HUES6 (cell line): ENCODE measurements around the gene CEP250.

ENCODE experiments used
- H3K27ac ChIP-seq: 2 replicates; pipeline ENCODE4 v1.7.0; 2013; ENCODE audit warnings: low read depth, mild to moderate bottlenecking, low read length, inconsistent platforms
- H3K27me3 ChIP-seq: 2 replicates; pipeline ENCODE4 v1.6.1; 2013; ENCODE audit warnings: low read length; ENCODE audit not compliant: control insufficient read depth, insufficient read depth
- H3K36me3 ChIP-seq: 2 replicates; pipeline ENCODE4 v1.6.1; 2013; ENCODE audit warnings: low read length; ENCODE audit not compliant: control insufficient read depth, insufficient read depth
- H3K4me1 ChIP-seq: 2 replicates; pipeline ENCODE4 v1.6.1; 2013; ENCODE audit warnings: low read length; ENCODE audit not compliant: control insufficient read depth, insufficient read depth
- H3K4me3 ChIP-seq: 2 replicates; pipeline ENCODE4 v1.5.1; 2013; ENCODE audit warnings: low read depth, low read length
- H3K9ac ChIP-seq: one replicate; pipeline ENCODE4 v1.6.1; 2013; ENCODE audit warnings: mild to moderate bottlenecking, low read length
- H3K9me3 ChIP-seq: 2 replicates; pipeline ENCODE4 v1.6.1; 2013; ENCODE audit warnings: low read depth, low read length; ENCODE audit not compliant: control insufficient read depth, insufficient read depth

CEP250 gene, protein sequence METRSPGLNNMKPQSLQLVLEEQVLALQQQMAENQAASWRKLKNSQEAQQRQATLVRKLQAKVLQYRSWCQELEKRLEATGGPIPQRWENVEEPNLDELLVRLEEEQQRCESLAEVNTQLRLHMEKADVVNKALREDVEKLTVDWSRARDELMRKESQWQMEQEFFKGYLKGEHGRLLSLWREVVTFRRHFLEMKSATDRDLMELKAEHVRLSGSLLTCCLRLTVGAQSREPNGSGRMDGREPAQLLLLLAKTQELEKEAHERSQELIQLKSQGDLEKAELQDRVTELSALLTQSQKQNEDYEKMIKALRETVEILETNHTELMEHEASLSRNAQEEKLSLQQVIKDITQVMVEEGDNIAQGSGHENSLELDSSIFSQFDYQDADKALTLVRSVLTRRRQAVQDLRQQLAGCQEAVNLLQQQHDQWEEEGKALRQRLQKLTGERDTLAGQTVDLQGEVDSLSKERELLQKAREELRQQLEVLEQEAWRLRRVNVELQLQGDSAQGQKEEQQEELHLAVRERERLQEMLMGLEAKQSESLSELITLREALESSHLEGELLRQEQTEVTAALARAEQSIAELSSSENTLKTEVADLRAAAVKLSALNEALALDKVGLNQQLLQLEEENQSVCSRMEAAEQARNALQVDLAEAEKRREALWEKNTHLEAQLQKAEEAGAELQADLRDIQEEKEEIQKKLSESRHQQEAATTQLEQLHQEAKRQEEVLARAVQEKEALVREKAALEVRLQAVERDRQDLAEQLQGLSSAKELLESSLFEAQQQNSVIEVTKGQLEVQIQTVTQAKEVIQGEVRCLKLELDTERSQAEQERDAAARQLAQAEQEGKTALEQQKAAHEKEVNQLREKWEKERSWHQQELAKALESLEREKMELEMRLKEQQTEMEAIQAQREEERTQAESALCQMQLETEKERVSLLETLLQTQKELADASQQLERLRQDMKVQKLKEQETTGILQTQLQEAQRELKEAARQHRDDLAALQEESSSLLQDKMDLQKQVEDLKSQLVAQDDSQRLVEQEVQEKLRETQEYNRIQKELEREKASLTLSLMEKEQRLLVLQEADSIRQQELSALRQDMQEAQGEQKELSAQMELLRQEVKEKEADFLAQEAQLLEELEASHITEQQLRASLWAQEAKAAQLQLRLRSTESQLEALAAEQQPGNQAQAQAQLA (N-terminal part only)

DNA sequence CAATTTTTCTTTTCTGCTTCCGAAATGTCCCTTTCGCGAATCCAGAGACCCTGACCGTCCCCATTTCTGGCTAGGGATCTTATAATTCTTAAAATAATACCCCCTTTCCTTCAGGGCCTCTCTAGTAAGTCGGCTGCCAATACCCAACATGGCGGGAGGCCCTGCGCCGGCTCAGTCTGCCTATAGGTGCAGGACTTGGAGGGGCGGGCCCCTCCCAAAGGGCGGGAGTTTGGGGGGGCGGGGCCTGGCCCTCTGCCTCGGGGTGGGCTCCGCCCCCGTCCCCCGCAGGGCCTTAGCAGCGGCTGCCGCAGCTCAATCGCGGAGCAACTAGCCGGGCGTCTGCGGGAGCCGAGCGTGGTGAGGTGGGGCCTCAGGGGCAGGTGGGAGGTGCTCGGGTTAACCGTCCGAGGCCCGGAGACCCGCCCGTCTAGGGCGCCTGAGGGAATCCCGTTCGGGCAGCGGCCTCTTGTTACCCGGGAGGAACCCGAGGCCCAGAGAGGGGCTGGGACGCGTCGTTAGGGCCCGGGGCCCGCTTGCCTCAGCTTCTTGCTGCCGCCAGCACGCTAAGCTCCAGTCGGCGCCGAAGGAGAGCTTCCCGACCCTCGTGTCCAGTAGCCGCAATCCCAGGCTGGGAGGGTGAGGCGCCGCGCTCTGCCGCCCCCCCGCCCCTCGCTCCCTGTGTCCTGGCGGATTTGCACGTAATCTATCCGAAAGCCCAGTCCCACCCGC lies at the start of gene CEP250:
CEP250 (plus strand) TSS at position 718 of the 729 bp plus-strand sequence. CDS start 6,770 bp downstream, outside the sequence.
- Histone ChIP-seq H3K27me3 (no peaks in the 10 kb centered on the region), H3K9me3 (0 out of 2 replicates have a peak, but pooled peaks cover 4% of the 10 kb centered on the region), H3K36me3 (peaks cover 5% of the 10 kb centered on the region), H3K4me1 (peaks cover 5% of the 10 kb centered on the region; the same call in 1 of the 2 replicates), H3K4me3 (peak within 1 kb of the TSS; percentile 79), H3K9ac (peak within 1 kb of the TSS; percentile 99), H3K27ac (peak within 1 kb of the TSS; percentile 99)

DNA sequence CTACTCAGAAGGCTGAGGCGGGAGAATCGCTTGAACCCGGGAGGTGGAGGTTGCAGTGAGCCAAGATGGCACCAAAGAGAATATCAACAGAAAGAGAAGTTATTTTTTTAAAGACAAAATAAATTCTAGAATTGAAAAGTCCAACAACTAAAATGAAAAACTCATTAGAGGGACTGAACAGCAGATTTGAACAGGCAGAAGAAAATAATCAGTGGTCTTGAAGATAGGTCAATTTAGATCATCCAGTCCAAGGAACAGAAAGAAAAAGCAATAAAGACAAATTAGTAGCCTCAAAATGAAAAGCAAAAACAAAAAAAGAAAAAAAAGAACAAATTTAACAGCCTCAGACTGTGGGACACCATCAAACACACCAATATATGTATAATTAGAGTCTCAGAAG lies 49.6 kb upstream of the CEP250 start:
- H3K27me3 ChIP-seq: no peaks in the 10 kb centered on the region

DNA sequence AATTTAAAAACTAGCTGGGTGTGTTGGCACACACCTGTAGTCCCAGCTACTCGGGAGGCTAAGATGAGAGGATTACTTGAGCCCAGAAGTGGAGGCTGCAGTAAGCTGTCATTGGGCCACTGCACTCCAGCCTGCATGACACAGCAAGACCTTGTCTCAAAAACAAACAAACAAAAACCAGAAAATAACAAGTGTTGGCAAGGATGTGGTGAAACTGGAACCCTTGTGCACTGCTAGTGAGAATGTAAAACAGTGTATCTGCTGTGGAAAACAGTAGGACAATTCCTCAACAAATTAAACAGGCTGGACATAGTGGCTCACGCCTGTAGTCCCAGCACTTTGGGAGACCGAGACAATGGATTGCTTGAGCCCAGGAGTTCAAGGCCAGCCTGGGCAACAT lies 47.1 kb upstream of the CEP250 start:
- H3K27me3 ChIP-seq: no peaks in the 10 kb centered on the region
- H3K4me1 ChIP-seq: peaks cover 4% of the 10 kb centered on the region; the same call in 1 of the 2 replicates
- H3K9me3 ChIP-seq: 0 out of 2 replicates have a peak, but pooled peaks cover 6% of the 10 kb centered on the region
- no peak overlapping the region for H3K9ac ChIP-seq
- no peak overlapping the region for H3K27ac ChIP-seq
- H3K36me3 ChIP-seq: peaks cover 24% of the 10 kb centered on the region; the same call in 1 of the 2 replicates
- no peak overlapping the region for H3K4me3 ChIP-seq

More for the DNA sequence above, 49.6 kb upstream of the CEP250 start:
- Histone ChIP-seq H3K4me1 (peaks cover under 1% of the 10 kb centered on the region; the same call in 1 of the 2 replicates), H3K9me3 (0 out of 2 replicates have a peak, but pooled peaks cover 6% of the 10 kb centered on the region), H3K9ac (no peak overlapping the region), H3K4me3 (no peak overlapping the region), H3K36me3 (peaks cover 24% of the 10 kb centered on the region; the same call in 1 of the 2 replicates), H3K27ac (no peak overlapping the region)

DNA sequence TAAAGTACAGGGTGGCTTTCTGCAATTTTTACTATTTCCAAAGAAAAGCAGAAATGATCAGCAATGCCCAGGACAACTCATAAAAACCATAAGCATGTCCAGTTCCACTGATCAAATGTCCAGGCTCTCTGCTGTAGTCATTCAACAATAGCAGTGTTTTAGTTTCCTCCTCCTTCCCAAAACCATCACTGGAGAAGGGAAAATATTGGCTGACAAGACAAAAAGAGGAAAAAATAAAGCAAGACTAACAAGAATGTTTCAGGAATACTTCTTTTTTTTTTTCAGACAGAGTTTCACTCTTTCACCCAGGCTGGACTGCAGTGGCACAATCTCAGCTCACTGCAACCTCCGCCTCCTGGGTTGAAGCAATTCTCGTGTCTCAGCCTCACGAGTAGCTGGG lies 45.9 kb upstream of the CEP250 start:
- H3K27ac ChIP-seq: no peak overlapping the region
- H3K9ac ChIP-seq: no peak overlapping the region
- no peak overlapping the region for H3K4me3 ChIP-seq
- H3K9me3 ChIP-seq: 0 out of 2 replicates have a peak, but pooled peaks cover 6% of the 10 kb centered on the region
- no peaks in the 10 kb centered on the region for H3K27me3 ChIP-seq
- H3K36me3 ChIP-seq: peaks cover 24% of the 10 kb centered on the region; the same call in 1 of the 2 replicates
- H3K4me1 ChIP-seq: peaks cover 4% of the 10 kb centered on the region; the same call in 1 of the 2 replicates

DNA sequence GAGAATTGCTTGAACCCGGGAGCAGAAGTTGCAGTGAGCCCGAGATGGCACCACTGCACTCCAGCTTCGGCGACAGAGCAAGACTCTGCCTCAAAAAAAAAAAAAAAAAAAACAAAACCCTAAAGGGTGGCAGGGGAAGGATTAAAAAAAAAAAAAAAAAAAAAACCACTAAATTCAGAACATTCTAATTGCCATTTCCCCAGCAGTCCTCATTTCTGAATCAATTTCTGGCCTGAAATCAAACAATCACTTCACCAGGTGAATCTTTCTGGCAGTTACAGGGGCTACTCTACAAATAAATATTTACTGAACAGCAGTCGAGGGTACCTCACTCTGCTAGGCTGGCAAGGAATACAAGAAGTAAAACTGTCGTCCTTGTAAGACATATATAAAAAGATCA lies 44.8 kb upstream of the CEP250 start:
- Histone ChIP-seq H3K36me3 (peaks cover 24% of the 10 kb centered on the region; the same call in 1 of the 2 replicates), H3K4me1 (peaks cover 4% of the 10 kb centered on the region; the same call in 1 of the 2 replicates), H3K9me3 (0 out of 2 replicates have a peak, but pooled peaks cover 6% of the 10 kb centered on the region), H3K9ac (no peak overlapping the region), H3K27ac (no peak overlapping the region), H3K27me3 (no peaks in the 10 kb centered on the region), H3K4me3 (peak overlapping the region; percentile 89)

DNA sequence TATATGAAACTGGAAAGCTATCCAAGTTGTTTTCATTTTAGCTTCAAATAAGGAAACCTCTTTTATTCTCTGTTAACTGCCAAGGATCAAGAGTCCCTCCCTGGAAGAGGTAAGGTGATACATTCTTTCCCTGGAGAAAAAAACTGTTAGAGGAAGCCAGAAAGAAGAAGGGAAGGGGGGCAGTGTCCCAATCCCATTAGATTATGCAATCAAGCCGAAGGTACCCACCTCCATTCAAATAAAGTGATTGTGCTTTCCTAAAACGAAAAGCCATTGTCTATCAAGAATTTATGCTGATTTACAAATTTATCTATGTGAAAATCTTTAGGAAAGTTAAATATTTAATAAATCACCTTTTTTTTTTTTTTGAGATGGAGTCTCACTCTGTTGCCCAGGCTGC lies 34.1 kb upstream of the CEP250 start:
- H3K36me3 ChIP-seq: no peaks in the 10 kb centered on the region
- H3K9ac ChIP-seq: no peak overlapping the region
- no peak overlapping the region for H3K4me3 ChIP-seq
- no peaks in the 10 kb centered on the region for H3K4me1 ChIP-seq
- H3K9me3 ChIP-seq: no peaks in the 10 kb centered on the region
- H3K27ac ChIP-seq: no peak overlapping the region
- peaks cover 3% of the 10 kb centered on the region; the same call in 1 of the 2 replicates for H3K27me3 ChIP-seq

DNA sequence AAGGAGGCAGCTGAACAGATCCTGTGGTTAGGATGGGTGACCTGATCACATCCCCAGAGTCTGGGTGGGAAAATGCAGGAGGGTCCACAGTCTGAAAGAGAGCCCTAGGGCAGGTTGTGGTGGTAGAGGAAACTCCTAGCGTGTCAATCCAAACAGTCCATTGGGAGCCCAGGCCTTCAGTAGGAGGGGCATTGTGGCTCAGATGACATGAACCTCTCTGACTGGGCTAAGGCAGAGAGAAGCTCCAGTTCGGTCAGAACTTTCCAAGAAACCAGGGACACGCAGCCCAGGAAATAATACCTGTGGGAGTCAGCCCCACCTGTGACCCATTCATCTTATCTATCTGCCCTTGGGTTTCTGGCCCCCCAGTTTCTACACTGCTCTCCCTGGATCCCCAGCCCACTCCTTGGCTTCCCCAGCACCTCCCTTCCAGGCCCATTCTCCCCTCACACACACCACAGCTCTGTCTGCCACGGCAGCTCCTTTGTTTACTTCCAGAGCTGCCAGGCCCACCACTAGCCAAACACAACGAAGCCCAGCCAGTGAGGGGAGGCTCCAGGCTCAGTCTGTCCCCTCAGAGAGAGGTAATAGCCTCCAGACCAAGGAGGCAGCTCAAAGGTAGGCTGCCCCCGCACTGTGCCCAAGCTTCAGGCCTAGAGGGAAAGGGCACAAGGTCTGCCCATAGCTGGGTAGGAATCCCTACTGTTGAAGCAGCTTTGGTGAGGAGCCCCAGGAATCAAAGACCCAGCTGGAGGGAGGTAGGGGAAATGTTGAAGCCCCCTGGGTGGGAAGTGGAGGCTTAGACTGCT lies 23.6 kb upstream of the CEP250 start:
- H3K4me3 ChIP-seq: no peak overlapping the region
- no peaks in the 10 kb centered on the region for H3K27me3 ChIP-seq
- H3K36me3 ChIP-seq: no peaks in the 10 kb centered on the region
- H3K9me3 ChIP-seq: no peaks in the 10 kb centered on the region
- peaks cover 28% of the 10 kb centered on the region for H3K4me1 ChIP-seq
- peak overlapping the region; percentile 34 for H3K9ac ChIP-seq
- H3K27ac ChIP-seq: no peak overlapping the region

DNA sequence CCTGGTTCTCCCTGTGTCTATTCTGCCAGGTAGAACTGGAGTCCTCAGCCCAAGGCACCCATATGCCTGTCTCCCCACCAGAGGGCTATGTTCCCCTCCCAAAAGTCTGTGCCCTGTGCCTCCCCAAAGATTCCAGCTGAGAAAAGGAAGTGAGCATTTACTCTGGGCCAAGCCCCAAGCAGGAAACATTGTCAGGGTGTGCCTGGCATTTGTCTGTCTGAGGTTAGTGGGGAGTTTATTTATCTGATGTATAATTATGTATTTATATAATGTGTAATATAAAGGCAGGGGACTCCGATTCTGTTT lies 23.0 kb upstream of the CEP250 start:
- Histone ChIP-seq H3K9ac (peak overlapping the region; percentile 34), H3K27me3 (no peaks in the 10 kb centered on the region), H3K27ac (no peak overlapping the region), H3K36me3 (no peaks in the 10 kb centered on the region), H3K9me3 (no peaks in the 10 kb centered on the region), H3K4me3 (no peak overlapping the region), H3K4me1 (peaks cover 29% of the 10 kb centered on the region)

DNA sequence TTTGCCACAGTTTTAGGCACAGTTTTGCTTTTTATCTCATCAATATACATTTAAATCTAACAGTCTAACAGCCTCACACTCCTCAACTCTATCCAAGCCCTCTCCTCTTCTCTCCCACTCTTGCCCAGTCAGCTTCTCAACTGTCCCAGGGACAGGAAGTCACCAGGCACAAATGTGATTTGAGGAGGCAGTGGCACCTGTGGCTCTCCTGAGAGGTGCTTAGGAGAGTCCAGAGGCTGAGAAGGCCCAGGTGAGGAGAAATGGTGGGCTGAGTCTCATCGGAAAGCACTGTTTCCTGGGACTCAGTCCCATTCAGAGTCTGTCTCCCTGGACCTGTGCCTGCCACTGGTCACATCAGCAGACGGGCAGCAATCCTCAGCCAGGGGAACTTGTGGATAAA lies 22.1 kb upstream of the CEP250 start:
- no peaks in the 10 kb centered on the region for H3K9me3 ChIP-seq
- H3K36me3 ChIP-seq: no peaks in the 10 kb centered on the region
- H3K4me1 ChIP-seq: peaks cover 33% of the 10 kb centered on the region
- H3K9ac ChIP-seq: no peak overlapping the region
- no peaks in the 10 kb centered on the region for H3K27me3 ChIP-seq
- no peak overlapping the region for H3K27ac ChIP-seq
- H3K4me3 ChIP-seq: no peak overlapping the region
